H9 (cell line): ENCODE results near the gene NXN. TPM values are rescaled to one million over a fixed set of nuclear protein-coding genes. Genes with fewer than 3 reads are reported as not detected.

Experiments
- DNase-seq: peaks from one replicate; pipeline ENCODE4 v3.0.0-alpha.2; 2017
- H2AFZ ChIP-seq: one replicate; pipeline ENCODE4 v1.6.1; 2013; ENCODE audit warnings: mild to moderate bottlenecking, low read length, control low read depth, moderate library complexity
- H2AK5ac ChIP-seq: 2 replicates; pipeline ENCODE4 v1.6.1; 2013; ENCODE audit warnings: low read length, control low read depth, mixed read lengths; ENCODE audit not compliant: insufficient read length
- H2BK120ac ChIP-seq: one replicate; pipeline ENCODE4 v1.6.1; 2013; ENCODE audit warnings: low read depth, mild to moderate bottlenecking, low read length, control low read depth, inconsistent platforms; ENCODE audit not compliant: poor library complexity, severe bottlenecking
- H2BK12ac ChIP-seq: 2 replicates; pipeline ENCODE4 v1.6.1; 2013; ENCODE audit warnings: low read length, control low read depth, mixed read lengths, low read depth; ENCODE audit not compliant: insufficient read length
- H2BK15ac ChIP-seq: 2 replicates; pipeline ENCODE4 v1.6.1; 2013; ENCODE audit warnings: low read depth, low read length, control low read depth
- H2BK20ac ChIP-seq: one replicate; pipeline ENCODE4 v1.6.1; 2013; ENCODE audit warnings: low read depth, mild to moderate bottlenecking, low read length, control low read depth, inconsistent platforms; ENCODE audit not compliant: poor library complexity, severe bottlenecking
- H2BK5ac ChIP-seq: 2 replicates; pipeline ENCODE4 v1.6.1; 2013; ENCODE audit warnings: low read length, control low read depth, mixed read lengths; ENCODE audit not compliant: insufficient read length
- H3K14ac ChIP-seq: 2 replicates; pipeline ENCODE4 v1.6.1; 2013; ENCODE audit warnings: low read length, control low read depth; ENCODE audit not compliant: insufficient read depth
- H3K18ac ChIP-seq: 2 replicates; pipeline ENCODE4 v1.6.1; 2013; ENCODE audit warnings: low read depth, mild to moderate bottlenecking, mixed read lengths, low read length, control low read depth; ENCODE audit not compliant: insufficient read length
- H3K23ac ChIP-seq: 2 replicates; pipeline ENCODE4 v1.6.1; 2013; ENCODE audit warnings: low read length, control low read depth, mixed read lengths, low read depth; ENCODE audit not compliant: insufficient read length
- H3K23me2 ChIP-seq: 2 replicates; pipeline ENCODE4 v1.6.1; 2013; ENCODE audit warnings: low read depth, mild to moderate bottlenecking, mixed read lengths, low read length, control low read depth; ENCODE audit not compliant: insufficient read length, poor library complexity, severe bottlenecking
- H3K27ac ChIP-seq: 2 replicates; pipeline ENCODE4 v1.5.1; 2013; ENCODE audit warnings: low read length, control low read depth, mixed read lengths, low read depth; ENCODE audit not compliant: insufficient read length
- H3K27me3 ChIP-seq: 2 replicates; pipeline ENCODE4 v1.6.1; 2013; ENCODE audit warnings: low read length, control low read depth, inconsistent platforms; ENCODE audit not compliant: insufficient read depth
- H3K4ac ChIP-seq: 2 replicates; pipeline ENCODE4 v1.6.1; 2013; ENCODE audit warnings: low read depth, mild to moderate bottlenecking, control low read depth, inconsistent platforms, low read length, moderate library complexity
- H3K4me1 ChIP-seq: 2 replicates; pipeline ENCODE4 v1.6.1; 2013; ENCODE audit warnings: low read length, control low read depth, inconsistent platforms; ENCODE audit not compliant: insufficient read depth
- H3K4me2 ChIP-seq: 2 replicates; pipeline ENCODE4 v1.6.1; 2013; ENCODE audit warnings: low read length, control low read depth, mixed read lengths; ENCODE audit not compliant: insufficient read length, insufficient read depth
- H3K56ac ChIP-seq: 2 replicates; pipeline ENCODE4 v1.6.1; 2013; ENCODE audit warnings: low read depth, mild to moderate bottlenecking, mixed read lengths, low read length, control low read depth; ENCODE audit not compliant: insufficient read length
- H3K79me1 ChIP-seq: 2 replicates; pipeline ENCODE4 v1.6.1; 2013; ENCODE audit warnings: low read depth, mild to moderate bottlenecking, moderate library complexity, low read length, control low read depth, inconsistent platforms; ENCODE audit not compliant: insufficient read depth, poor library complexity, severe bottlenecking
- H3K79me2 ChIP-seq: 2 replicates; pipeline ENCODE4 v1.6.1; 2013; ENCODE audit warnings: low read length, control low read depth, inconsistent platforms; ENCODE audit not compliant: insufficient read depth
- H3K9ac ChIP-seq: 2 replicates; pipeline ENCODE4 v1.6.1; 2013; ENCODE audit warnings: low read length, control low read depth, mixed read lengths; ENCODE audit not compliant: insufficient read length; ENCODE audit errors: extremely low read depth
- H3K9me3 ChIP-seq: one replicate; pipeline ENCODE4 v1.6.1; 2013; ENCODE audit warnings: low read depth, low read length, inconsistent platforms; ENCODE audit not compliant: control insufficient read depth
- H3T11ph ChIP-seq: one replicate; pipeline ENCODE4 v1.6.1; 2013; ENCODE audit warnings: mild to moderate bottlenecking, low read length, control low read depth, inconsistent platforms
- H4K20me1 ChIP-seq: one replicate; pipeline ENCODE4 v1.6.1; 2013; ENCODE audit not compliant: control insufficient read depth, insufficient read length, insufficient read depth
- H4K5ac ChIP-seq: 2 replicates; pipeline ENCODE4 v1.6.1; 2013; ENCODE audit warnings: low read depth, mild to moderate bottlenecking, mixed read lengths, low read length, control low read depth; ENCODE audit not compliant: insufficient read length
- H4K8ac ChIP-seq: replicated peaks from 2 replicates; pipeline ENCODE4 v1.6.1; 2013; ENCODE audit warnings: low read length, control low read depth, mixed read lengths, low read depth; ENCODE audit not compliant: insufficient read length
- H4K91ac ChIP-seq: 2 replicates; pipeline ENCODE4 v1.6.1; 2013; ENCODE audit warnings: low read depth, mild to moderate bottlenecking, moderate library complexity, mixed read lengths, low read length, control low read depth; ENCODE audit not compliant: insufficient read length
- H3K27ac Mint-ChIP-seq, 3 experiments: 2 replicates in 2 of 3; 3 replicates in 1 of 3; pipeline ENCODE4 v1.8.0; 2020 to 2021; ENCODE audit warnings: mixed read lengths in 3 of 3, mild to moderate bottlenecking in 1 of 3, moderate library complexity in 1 of 3
- H3K27me3 Mint-ChIP-seq: 2 replicates; pipeline ENCODE4 v1.8.0; 2021; ENCODE audit warnings: low read depth, mild to moderate bottlenecking, moderate library complexity, mixed read lengths
- H3K36me3 Mint-ChIP-seq, 3 experiments: 2 replicates in 2 of 3; 3 replicates in 1 of 3; pipeline ENCODE4 v1.8.0; 2020 to 2021; ENCODE audit warnings: low read depth in 3 of 3, mixed read lengths in 3 of 3; ENCODE audit not compliant: insufficient read depth in 1 of 3
- H3K4me1 Mint-ChIP-seq, 2 experiments: 2 replicates each; pipeline ENCODE4 v1.8.0; 2020; ENCODE audit warnings: mixed read lengths in 2 of 2
- H3K4me3 Mint-ChIP-seq, 2 experiments: 2 replicates in 1 of 2; 3 replicates in 1 of 2; pipeline ENCODE4 v1.8.0; 2020 to 2021; ENCODE audit warnings: mild to moderate bottlenecking in 2 of 2, mixed read lengths in 2 of 2, moderate library complexity in 1 of 2
- H3K9me3 Mint-ChIP-seq, 2 experiments: 2 replicates in 1 of 2; 3 replicates in 1 of 2; pipeline ENCODE4 v1.8.0; 2020; ENCODE audit warnings: mild to moderate bottlenecking in 2 of 2, mixed read lengths in 2 of 2, moderate library complexity in 1 of 2
- CTCF ChIP-seq: fragments of 200-600 bp; sonication (generic); conservative IDR thresholded peaks from 3 replicates; pipeline ENCODE4 v1.8.0; 2021; ENCODE audit warnings: antibody characterized with exemption, mild to moderate bottlenecking
- WGBS: extraction: QIAGEN DNeasy Blood & Tissue Kit; methylation state at CpG from one replicate; pipeline ENCODE4 v1.1.7; 2013; ENCODE audit warnings: missing lambda C conversion rate, low lambda C conversion rate, mixed read lengths; ENCODE audit not compliant: insufficient read length; ENCODE audit errors: extremely low coverage; 5-methylcytosine and 5-hydroxymethylcytosine counted together
- total RNA-seq: library from RNA; stranded (reverse); gene quantifications from 2 replicates; pipeline ENCODE4 v1.2.1, GENCODE V29; 2021

The NXN gene
- total RNA-seq, 1 experiment from 2014 or later: 93.6 TPM

- Histone ChIP-seq H3K79me1 (peaks cover 4% of the 10 kb centered on the region), H4K20me1 (no peaks in the 10 kb centered on the region), H3K4me2 (no peak overlapping the region), H3K79me2 (no peaks in the 10 kb centered on the region; the same call in 1 of the 2 replicates), H3K9ac (no peak overlapping the region), H4K91ac (no peak overlapping the region), H3K27me3 (no peaks in the 10 kb centered on the region), H2BK5ac (no peak overlapping the region), H3K14ac (no peak overlapping the region), H3K23me2 (peaks cover 2% of the 10 kb centered on the region), H3K9me3 (no peaks in the 10 kb centered on the region), H2BK20ac (no peak overlapping the region), H2AK5ac (no peak overlapping the region), H3K23ac (no peak overlapping the region), H3T11ph (no peak overlapping the region), H2BK120ac (no peak overlapping the region), H3K18ac (no peak overlapping the region), H3K27ac (no peak overlapping the region), H4K5ac (no peak overlapping the region), H2BK15ac (no peak overlapping the region), H3K56ac (no peak overlapping the region), H3K4ac (no peak overlapping the region), H2AFZ (no peak overlapping the region), H3K4me1 (peaks cover 4% of the 10 kb centered on the region; the same call in 1 of the 2 replicates), H4K8ac (no peak overlapping the region), H2BK12ac (no peak overlapping the region)
- Mint-ChIP-seq H3K27me3 (no peaks in the 10 kb centered on the region), H3K36me3 (peaks cover 0 to 21% (median 20%) of the 10 kb centered on the region in 3 experiments; a peak in 6 of 7 replicates), H3K4me3 (no peak overlapping the region; a peak in 1 of 5 replicates), H3K9me3 (no peaks in the 10 kb centered on the region), H3K27ac (peak overlapping the region; percentile 59 to 98 (median 87); a peak in 6 of 7 replicates), H3K4me1 (peaks cover 28 to 32% of the 10 kb centered on the region in 2 experiments)
- DNase-seq: no peak
- no peak for TF ChIP-seq CTCF
- no CpG with 5 or more reads among the region's 3 CpGs for WGBS
These were observed 33.9 kb downstream of the NXN start for GRCh38 chr17:945672-946071.
